IgD-negative memory B cell (primary cell): ENCODE data around the gene OSBPL5. TPM values are rescaled to one million over a fixed set of nuclear protein-coding genes. Genes with fewer than 3 reads are reported as not detected.

Experiments
- H3K27ac Mint-ChIP-seq, 3 donors: one replicate each; pipeline ENCODE4 v1.8.0; 2020 to 2022; ENCODE audit warnings: mild to moderate bottlenecking in 3 of 3, mixed read lengths in 3 of 3, moderate library complexity in 1 of 3
- H3K27me3 Mint-ChIP-seq: one replicate; pipeline ENCODE4 v1.8.0; 2021; ENCODE audit warnings: mixed read lengths
- H3K36me3 Mint-ChIP-seq: one replicate; pipeline ENCODE4 v1.8.0; 2020; ENCODE audit warnings: mild to moderate bottlenecking, mixed read lengths
- H3K4me1 Mint-ChIP-seq, 3 donors: one replicate each; pipeline ENCODE4 v1.8.0; 2020 to 2022; ENCODE audit warnings: mixed read lengths in 3 of 3, mild to moderate bottlenecking in 1 of 3
- H3K4me3 Mint-ChIP-seq, 4 donors: one replicate each; pipeline ENCODE4 v1.8.0; 2020 to 2022; ENCODE audit warnings: mild to moderate bottlenecking in 4 of 4, mixed read lengths in 4 of 4, moderate library complexity in 3 of 4
- H3K9me3 Mint-ChIP-seq, 3 donors: one replicate each; pipeline ENCODE4 v1.8.0; 2020 to 2021; ENCODE audit warnings: mixed read lengths in 3 of 3, mild to moderate bottlenecking in 1 of 3
- polyA plus RNA-seq: library from polyadenylated mRNA; unstranded; fragments of 300-500 nt; fragmentation: Illumina TruSeq; gene quantifications from one replicate; pipeline ENCODE4 v1.2.3, GENCODE V29; 2021

The OSBPL5 gene, protein sequence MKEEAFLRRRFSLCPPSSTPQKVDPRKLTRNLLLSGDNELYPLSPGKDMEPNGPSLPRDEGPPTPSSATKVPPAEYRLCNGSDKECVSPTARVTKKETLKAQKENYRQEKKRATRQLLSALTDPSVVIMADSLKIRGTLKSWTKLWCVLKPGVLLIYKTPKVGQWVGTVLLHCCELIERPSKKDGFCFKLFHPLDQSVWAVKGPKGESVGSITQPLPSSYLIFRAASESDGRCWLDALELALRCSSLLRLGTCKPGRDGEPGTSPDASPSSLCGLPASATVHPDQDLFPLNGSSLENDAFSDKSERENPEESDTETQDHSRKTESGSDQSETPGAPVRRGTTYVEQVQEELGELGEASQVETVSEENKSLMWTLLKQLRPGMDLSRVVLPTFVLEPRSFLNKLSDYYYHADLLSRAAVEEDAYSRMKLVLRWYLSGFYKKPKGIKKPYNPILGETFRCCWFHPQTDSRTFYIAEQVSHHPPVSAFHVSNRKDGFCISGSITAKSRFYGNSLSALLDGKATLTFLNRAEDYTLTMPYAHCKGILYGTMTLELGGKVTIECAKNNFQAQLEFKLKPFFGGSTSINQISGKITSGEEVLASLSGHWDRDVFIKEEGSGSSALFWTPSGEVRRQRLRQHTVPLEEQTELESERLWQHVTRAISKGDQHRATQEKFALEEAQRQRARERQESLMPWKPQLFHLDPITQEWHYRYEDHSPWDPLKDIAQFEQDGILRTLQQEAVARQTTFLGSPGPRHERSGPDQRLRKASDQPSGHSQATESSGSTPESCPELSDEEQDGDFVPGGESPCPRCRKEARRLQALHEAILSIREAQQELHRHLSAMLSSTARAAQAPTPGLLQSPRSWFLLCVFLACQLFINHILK
- 0.25 TPM for polyA plus RNA-seq

DNA sequence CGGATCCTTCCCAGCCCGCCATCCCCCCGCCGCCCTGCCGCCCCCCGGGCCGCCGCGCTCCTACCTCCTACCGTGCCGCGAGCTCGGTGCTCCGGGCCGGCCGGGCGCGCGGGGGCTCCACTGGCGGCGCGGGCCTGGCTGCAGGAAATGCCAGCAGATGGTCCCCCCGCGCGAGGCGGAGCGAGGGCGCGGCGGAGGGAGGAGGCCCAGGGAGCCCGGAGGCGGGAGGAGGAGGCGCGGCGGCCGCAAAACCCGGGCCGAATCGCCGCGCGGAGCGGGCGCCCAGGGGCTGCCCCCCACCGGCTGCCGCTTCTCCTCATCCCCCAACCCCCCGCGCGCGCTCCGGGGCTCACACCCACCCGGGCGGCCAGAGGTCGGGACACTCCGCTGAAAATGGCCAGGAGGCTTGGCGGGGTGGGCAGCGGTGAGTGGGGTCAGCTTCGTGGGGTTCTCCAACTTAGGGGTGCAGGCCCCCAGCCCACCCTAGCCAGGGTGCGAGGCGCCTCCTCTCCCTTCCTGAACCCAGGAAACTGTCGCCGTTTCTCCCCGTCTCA is at the start of gene OSBPL5:
Gene OSBPL5 (minus strand): TSS at position 159 of the 554 bp plus-strand sequence. CDS start 36,162 bp downstream, outside the sequence.
- Mint-ChIP-seq H3K9me3 (peaks cover 0 to 2% (median 0%) of the 10 kb centered on the region in 3 donors), H3K27ac (no peak within 1 kb of the TSS), H3K36me3 (no peaks in the 10 kb centered on the region), H3K4me3 (peak within 1 kb of the TSS in 3 of 4 donors; percentile 1 to 76 (median 50)), H3K4me1 (peaks cover 0 to 7% (median 4%) of the 10 kb centered on the region in 3 donors), H3K27me3 (peaks cover 58% of the 10 kb centered on the region)

DNA sequence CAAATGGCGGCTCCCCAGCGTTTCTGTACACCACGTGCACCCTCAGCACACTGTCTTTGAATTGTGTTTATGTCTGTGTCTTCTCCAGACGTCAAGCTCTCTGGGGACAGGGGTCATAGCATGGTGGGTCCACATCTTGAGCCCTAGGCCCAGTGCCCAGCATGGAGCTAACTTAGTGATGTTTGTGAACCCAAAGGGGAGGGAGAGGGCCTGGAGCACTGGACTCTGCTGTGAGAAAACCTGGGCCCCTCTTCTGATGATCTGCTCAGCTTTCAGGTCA is 49.2 kb upstream of the OSBPL5 start:
- no peaks in the 10 kb centered on the region for H3K4me1 Mint-ChIP-seq
- peak overlapping the region in 1 of 4 donors; percentile 70 for H3K4me3 Mint-ChIP-seq
- H3K27me3 Mint-ChIP-seq: peaks cover 10% of the 10 kb centered on the region
- H3K36me3 Mint-ChIP-seq: no peaks in the 10 kb centered on the region
- no peak overlapping the region for H3K27ac Mint-ChIP-seq
- H3K9me3 Mint-ChIP-seq: peaks cover 0 to 17% (median 0%) of the 10 kb centered on the region in 3 donors

DNA sequence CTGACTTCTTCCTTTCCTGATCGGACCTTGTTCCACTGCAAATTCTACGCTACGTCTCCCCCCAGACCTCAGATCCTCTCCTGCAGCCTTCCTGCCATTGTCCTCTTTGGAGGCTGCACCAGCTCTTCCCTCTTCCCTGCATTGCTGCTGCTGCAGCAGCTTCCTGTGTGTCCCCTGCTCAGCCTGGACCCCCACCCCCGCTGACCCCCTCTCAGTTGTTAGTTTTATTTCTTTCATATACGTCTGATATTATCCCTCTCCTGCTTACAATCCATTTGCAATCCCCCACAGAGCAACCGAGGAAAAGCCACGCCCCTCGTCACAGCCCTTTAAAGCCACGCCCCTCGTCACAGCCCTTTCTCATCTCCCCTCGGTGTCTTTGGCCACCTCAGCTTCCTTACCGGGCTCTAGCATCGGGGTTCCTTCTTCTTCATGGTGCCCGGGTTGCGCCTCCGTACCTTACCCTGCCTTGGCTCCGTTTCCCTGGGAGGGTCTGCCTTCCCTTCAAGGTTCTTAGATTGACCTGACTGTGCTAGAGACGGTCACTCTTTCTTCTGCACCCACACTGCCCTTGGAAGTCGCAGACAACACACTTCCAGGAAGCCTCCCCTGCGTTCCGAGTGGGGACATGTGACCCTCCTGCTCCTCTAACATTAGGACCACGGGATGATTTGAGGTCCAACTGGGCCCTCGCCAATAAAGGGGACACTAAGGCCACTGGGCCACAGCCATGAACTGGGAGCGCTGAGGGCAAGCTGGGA is 48.7 kb upstream of the OSBPL5 start:
- Mint-ChIP-seq H3K4me1 (no peaks in the 10 kb centered on the region), H3K27me3 (peaks cover 10% of the 10 kb centered on the region), H3K36me3 (no peaks in the 10 kb centered on the region), H3K9me3 (peaks cover 0 to 17% (median 0%) of the 10 kb centered on the region in 3 donors), H3K4me3 (peak overlapping the region in 2 of 4 donors; percentile 25 to 70), H3K27ac (no peak overlapping the region)

DNA sequence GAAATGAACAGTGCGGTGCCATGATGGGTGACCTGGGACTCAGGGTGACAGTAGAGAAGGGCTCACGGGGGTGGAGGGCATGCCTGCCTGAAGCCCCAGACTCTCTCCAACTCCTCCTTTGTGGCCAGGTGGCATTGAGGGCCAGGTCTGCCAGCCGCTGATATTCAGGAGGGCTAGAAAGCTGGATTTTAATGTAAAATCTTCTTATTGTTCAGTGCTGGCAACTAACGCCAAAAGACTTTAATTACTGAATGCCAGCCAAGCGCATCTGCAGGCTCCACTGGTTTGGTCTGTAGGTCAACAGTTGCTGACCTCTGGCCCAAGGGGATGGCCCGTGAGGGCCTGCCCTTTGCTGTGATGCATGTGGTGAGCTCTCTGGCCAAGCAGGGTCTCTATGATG is 43.2 kb upstream of the OSBPL5 start:
- H3K9me3 Mint-ChIP-seq: peaks cover 0 to 11% (median 0%) of the 10 kb centered on the region in 3 donors
- H3K27me3 Mint-ChIP-seq: peaks cover 6% of the 10 kb centered on the region
- H3K36me3 Mint-ChIP-seq: no peaks in the 10 kb centered on the region
- no peak overlapping the region for H3K4me3 Mint-ChIP-seq
- H3K27ac Mint-ChIP-seq: no peak overlapping the region
- no peaks in the 10 kb centered on the region for H3K4me1 Mint-ChIP-seq

DNA sequence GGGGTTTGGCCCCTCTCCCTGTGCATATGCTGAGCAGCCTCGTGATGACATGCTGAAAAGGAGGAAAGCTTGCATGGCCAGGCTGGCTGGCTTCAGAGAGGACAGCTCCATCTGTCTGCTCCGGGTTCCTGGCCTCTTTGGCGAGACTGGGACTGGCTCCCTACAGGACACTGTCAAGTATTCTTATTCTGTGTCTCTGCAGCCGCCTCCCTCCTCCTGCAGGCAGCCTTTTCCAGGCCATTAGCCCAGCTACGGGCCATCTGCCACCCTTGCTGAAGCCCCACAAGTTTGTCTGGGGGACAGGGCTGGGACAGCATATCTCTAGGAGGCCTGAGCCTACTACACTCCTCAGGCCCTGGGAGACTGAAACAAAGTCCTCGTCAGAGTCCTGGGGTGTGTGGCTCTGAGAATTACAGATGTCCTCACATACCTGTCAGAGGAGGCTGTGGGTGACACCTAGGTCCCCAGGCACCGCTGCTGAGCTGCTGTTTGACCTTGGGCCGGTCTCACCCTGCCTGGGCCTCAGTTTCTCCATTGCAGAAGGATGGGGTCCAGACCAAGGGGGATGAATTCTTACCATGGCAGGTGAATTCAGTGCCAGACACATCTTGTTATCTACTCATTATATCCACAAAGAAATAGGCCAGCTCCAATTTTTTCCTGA is 42.5 kb upstream of the OSBPL5 start:
- Mint-ChIP-seq H3K4me1 (no peaks in the 10 kb centered on the region), H3K4me3 (no peak overlapping the region), H3K27me3 (peaks cover 6% of the 10 kb centered on the region), H3K36me3 (no peaks in the 10 kb centered on the region), H3K9me3 (peaks cover 0 to 11% (median 0%) of the 10 kb centered on the region in 3 donors), H3K27ac (no peak overlapping the region)

DNA sequence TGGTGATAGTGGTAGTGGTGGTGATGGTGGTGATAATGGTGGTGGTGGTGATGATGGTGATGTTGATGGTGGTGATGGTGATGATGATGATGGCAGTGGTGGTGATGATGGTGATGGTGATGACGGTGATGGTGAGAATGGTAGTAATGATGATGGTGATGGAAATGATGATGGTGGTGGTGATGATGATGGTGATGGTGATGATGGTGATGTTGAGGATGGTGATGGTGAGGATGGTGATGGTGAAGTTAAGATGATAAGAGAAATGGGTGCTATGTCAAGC is 41.8 kb upstream of the OSBPL5 start:
- no peaks in the 10 kb centered on the region for H3K36me3 Mint-ChIP-seq
- H3K4me3 Mint-ChIP-seq: no peak overlapping the region
- no peak overlapping the region for H3K27ac Mint-ChIP-seq
- no peaks in the 10 kb centered on the region for H3K4me1 Mint-ChIP-seq
- peaks cover 8% of the 10 kb centered on the region for H3K27me3 Mint-ChIP-seq
- H3K9me3 Mint-ChIP-seq: peaks cover 0 to 11% (median 0%) of the 10 kb centered on the region in 3 donors

DNA sequence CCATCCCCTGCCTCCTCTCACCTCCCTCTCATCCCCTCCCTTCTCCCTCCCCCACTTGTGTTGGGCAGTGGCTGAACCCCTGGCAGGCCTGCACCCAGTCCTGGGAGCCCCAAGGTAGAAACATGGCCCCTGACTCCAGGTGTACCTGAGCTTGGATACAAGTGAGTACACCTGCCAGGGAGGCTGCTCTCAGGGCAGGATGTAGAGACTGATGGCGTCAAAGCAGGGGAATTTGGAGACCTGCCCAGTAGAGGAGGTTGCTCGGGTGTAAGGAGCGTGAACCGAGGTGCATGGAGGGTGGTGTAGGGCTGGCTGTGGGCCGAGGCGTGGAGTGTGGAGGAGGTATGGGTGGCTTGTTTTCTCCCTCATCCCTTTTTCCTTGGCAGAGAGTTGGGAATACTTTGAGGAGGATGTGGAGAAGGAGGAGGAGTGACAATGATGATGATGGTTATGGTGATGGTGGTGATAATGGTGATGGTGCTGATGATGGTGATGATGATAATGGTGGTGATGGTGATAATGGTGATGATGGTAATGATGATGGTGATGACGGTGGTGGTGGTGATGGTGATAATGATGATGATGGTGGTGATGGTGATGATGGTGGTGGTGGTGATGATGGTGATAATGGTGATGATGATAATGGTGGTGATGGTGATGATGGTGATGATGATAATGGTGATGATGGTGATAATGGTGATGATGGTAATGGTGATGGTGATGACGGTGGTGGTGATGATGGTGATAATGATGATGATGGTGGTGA is 41.2 kb upstream of the OSBPL5 start:
- Mint-ChIP-seq H3K4me3 (no peak overlapping the region), H3K4me1 (no peaks in the 10 kb centered on the region)

DNA sequence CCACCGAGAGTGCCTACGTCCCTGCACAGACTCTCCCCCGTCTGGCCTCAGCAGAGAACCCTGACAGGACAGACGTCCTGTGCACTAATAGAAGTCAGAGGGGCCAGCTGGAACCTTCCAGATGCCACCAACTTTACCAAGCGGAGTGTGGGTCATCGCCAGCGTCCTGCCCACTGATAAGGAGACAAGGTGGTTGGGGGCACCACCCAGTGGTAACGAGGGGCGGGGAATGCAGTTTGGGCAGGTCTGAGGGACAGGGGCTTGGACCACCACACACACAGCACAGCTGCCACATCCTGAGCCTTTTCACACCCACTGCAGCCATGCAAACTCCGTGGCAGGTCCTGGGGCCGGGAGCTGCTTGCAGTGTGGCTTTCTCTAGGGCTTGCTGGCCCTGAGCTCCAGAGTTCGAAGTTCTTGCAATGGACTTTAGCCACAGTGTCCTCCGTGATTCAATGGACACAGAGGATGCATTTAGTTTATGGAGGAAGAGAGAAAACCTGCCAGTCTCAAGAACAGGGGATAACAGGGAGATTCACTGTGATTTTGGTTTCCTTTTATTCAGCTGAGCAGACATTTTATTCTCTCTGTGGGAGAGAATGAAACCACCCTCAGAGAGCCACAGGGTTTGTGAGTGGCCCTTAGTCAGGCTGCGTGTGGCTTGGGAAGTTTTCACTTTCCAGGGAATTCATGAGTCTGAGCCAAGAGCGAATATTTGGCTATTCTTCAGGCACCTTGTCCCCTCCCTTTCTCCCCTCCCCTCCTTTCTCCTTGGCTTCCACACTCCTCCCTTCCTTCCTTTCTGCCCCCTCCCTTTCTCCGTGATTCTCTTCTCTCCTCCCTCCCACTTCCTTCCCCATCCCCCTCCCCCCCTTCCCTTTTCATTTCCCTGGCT is 40.4 kb upstream of the OSBPL5 start:
- H3K9me3 Mint-ChIP-seq: peaks cover 0 to under 1% (median 0%) of the 10 kb centered on the region in 3 donors
- H3K27me3 Mint-ChIP-seq: peaks cover 8% of the 10 kb centered on the region
- no peaks in the 10 kb centered on the region for H3K4me1 Mint-ChIP-seq
- peak overlapping the region in 1 of 4 donors; percentile 32 for H3K4me3 Mint-ChIP-seq
- H3K36me3 Mint-ChIP-seq: no peaks in the 10 kb centered on the region
- H3K27ac Mint-ChIP-seq: no peak overlapping the region

More for the DNA sequence above, 41.2 kb upstream of the OSBPL5 start:
- Mint-ChIP-seq H3K27ac (no peak overlapping the region), H3K36me3 (no peaks in the 10 kb centered on the region), H3K27me3 (peaks cover 8% of the 10 kb centered on the region), H3K9me3 (peaks cover 0 to 7% (median 0%) of the 10 kb centered on the region in 3 donors)

DNA sequence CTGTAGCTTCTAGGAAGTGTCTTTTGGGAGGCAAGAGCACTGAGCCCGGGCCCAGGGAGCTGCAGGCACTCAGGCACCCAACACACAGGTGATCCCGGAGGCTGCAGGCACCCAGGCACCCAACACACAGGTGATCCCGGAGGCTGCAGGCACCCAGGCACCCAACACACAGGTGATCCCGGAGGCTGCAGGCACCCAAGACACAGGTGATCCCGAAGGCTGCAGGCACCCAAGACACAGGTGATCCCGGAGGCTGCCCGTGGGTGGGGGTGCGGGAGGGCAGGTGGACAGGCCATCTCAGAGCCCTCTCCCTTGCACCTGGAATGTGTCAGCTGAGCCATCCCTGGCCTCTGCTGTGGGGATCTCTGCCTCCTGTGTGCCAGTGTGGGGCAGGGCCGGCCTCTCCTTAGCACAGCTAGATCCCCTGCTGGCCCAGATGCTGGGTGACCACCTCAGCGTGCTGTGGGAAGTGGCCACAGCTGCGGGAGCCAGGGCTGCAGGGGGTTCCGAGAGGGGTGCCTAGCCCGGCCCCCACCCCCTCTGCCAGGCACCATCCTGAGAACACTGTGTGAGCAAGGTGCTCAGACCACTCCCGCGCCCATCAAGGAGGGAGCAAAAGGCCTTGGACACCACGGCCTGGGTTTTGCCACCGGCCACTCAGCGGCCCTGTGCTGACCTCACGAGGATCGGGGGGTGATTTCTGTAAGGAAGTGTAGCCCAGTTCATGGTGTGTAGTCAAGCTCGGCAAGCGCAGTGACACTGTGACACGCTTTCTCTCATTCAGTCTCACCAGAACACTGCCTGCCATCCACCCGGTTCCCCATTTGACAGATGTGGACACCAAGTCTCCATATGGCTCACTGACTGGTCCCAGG is 39.3 kb upstream of the OSBPL5 start:
- peaks cover 8% of the 10 kb centered on the region for H3K27me3 Mint-ChIP-seq
- H3K4me3 Mint-ChIP-seq: no peak overlapping the region
- H3K27ac Mint-ChIP-seq: no peak overlapping the region
- no peaks in the 10 kb centered on the region for H3K9me3 Mint-ChIP-seq
- H3K4me1 Mint-ChIP-seq: no peaks in the 10 kb centered on the region
- no peaks in the 10 kb centered on the region for H3K36me3 Mint-ChIP-seq

DNA sequence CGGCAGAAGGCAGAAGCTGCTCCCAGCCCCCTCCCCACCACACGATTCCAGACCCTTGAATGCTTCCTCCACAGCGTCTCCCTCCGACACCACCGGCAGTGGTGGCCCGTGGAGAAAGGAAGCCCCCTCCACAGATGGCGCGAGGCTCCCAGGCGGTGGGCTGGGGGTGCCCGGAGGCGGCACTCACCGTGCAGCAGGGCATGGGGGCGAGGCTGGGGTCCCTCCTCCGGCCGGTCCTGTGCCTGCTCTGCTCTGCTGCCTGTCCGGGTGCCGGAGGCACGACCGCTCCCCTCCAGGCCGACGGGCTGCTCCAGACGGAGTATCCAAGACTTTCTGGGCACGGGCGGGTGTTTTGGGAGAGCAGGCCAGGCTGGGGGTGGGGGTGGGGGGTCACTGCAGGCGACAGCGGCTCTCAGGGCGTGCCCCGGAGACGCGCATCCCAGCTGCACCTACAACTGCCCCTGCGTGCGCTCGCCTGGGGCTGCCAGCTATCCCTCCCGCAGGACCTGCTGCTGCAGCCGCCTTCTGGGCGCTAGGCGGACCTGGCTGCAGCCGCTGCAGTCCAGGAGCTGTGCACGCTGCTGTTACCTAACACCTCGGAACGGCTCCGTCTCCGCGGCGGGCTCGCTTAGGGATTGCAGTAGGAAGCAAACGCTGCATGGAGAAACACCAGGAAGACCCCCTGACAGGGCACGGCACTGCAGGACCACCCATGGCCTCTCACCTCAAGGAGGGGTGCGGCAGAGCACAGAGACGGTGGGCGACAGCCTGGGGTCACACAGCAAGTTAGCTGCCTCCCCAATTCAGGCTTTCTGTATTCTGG is 38.3 kb upstream of the OSBPL5 start:
- Mint-ChIP-seq H3K27ac (no peak overlapping the region), H3K4me1 (no peaks in the 10 kb centered on the region), H3K27me3 (peaks cover 8% of the 10 kb centered on the region), H3K9me3 (no peaks in the 10 kb centered on the region), H3K36me3 (no peaks in the 10 kb centered on the region), H3K4me3 (no peak overlapping the region)

DNA sequence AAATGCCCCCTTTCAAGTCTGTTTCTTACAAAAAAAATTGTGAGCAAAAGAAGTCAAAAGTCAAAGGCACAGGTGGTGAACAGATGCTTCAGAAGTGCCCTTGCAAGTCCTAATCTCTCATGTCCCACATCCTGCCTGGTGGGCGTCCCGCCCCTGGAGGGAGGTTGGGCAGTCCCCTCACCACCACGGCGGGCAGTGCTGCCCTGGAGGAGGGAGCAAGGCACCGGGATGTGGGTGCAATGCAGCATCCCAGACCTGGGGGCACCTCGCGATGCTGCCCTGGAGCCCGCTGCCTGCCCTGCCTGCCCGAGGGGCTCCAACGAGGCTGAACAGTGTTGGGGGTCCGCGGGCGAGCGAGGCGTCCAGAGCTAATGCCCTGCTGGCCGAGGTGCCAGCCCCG is 37.6 kb upstream of the OSBPL5 start:
- H3K4me3 Mint-ChIP-seq: no peak overlapping the region
- H3K4me1 Mint-ChIP-seq: no peaks in the 10 kb centered on the region
- H3K27ac Mint-ChIP-seq: no peak overlapping the region
- no peaks in the 10 kb centered on the region for H3K9me3 Mint-ChIP-seq
- peaks cover 8% of the 10 kb centered on the region for H3K27me3 Mint-ChIP-seq
- no peaks in the 10 kb centered on the region for H3K36me3 Mint-ChIP-seq

DNA sequence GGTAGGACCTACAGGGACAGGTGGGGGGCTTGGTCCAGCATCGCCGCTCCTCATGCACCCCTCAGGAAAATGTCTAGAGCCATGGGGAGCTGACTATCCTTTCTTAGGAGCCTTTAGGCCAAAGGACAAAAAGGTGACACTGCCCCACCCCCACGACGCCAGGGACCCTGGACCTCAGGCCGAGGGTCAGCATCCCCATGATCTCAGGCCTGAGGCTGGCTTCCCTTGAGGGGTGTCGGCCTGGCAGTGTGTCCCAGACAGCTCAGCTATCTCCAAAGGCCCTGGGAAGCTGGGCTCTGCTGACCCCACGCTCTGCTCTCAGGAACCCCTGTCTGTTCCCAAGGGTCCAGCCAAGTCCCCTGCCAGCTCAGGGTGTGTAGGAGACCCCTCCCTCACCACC is 37.2 kb upstream of the OSBPL5 start:
- Mint-ChIP-seq H3K4me3 (no peak overlapping the region), H3K27me3 (peaks cover 8% of the 10 kb centered on the region), H3K4me1 (no peaks in the 10 kb centered on the region), H3K9me3 (no peaks in the 10 kb centered on the region), H3K27ac (no peak overlapping the region), H3K36me3 (no peaks in the 10 kb centered on the region)
